Ramos (cell line): ENCODE measurements around the gene PTPMT1.
"Not testable (repeated sequence)": the region's sequence is repeated elsewhere in the genome, so short reads cannot be mapped to it uniquely, and the experiment has no call there.

Experiments used
- in situ Hi-C: fragments of 300-500 bp; cut with MboI; formaldehyde crosslinking; loops from one replicate; pipeline ENCODE4 v1.14.3; 2022; ENCODE audit warnings: low sequenced_read_pairs; ENCODE audit not compliant: unreplicated experiment

The PTPMT1 gene, protein sequence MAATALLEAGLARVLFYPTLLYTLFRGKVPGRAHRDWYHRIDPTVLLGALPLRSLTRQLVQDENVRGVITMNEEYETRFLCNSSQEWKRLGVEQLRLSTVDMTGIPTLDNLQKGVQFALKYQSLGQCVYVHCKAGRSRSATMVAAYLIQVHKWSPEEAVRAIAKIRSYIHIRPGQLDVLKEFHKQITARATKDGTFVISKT

DNA sequence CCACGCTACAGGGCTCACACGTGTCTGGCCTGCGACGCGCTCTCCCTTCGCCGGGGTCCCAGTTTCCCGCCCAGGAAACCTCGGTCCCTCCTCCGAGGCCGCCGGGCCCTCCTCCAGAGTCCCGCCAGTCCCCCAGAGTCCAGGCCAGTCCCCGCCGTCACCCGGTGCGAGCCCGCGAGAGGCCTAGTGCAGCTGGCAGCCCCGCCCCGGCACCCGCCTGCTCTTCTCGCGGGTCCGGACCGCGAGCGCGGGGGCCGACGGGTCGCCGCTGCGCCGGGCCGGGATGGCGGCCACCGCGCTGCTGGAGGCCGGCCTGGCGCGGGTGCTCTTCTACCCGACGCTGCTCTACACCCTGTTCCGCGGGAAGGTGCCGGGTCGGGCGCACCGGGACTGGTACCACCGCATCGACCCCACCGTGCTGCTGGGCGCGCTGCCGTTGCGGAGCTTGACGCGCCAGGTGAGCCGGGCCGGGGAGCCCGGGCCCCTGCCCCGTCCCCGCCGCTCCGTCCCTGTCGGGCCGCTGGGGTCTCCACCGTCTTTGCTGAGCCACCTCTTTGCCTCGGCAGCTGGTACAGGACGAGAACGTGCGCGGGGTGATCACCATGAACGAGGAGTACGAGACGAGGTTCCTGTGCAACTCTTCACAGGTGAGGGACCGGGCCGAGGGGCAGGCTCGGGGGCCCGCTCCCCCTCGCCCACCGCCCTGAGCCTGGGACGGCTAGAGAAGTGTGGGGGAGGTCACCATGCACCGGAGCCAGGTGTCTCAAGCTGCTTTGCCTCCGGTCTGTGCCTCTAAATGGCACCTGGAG is at the start of gene PTPMT1:
TSS of gene PTPMT1 (plus strand) at position 260 of the 809 bp plus-strand sequence. CDS start at position 284, 24 bp downstream.
- in situ Hi-C loops, result no loop called here

DNA sequence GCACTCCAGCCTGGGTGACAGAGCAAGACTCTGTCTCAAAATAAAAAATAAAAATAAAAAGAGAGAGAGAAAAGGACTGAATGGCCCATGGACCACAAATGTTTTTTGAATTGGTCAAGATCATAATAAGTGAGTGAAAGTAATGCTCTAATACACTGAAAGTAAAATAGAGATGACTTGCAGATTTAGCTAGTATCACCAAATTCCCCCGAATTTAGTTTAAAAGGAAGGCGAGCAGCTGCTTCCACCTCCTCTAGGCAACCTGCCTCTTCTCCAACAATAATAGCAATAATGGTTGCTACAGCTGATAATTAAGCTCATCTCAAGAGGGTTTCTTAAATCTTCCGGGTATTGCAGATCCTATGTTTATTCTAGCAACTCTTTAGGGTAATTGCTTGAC is 49.2 kb upstream of the PTPMT1 start:
- in situ Hi-C loops, result no loop called here

DNA sequence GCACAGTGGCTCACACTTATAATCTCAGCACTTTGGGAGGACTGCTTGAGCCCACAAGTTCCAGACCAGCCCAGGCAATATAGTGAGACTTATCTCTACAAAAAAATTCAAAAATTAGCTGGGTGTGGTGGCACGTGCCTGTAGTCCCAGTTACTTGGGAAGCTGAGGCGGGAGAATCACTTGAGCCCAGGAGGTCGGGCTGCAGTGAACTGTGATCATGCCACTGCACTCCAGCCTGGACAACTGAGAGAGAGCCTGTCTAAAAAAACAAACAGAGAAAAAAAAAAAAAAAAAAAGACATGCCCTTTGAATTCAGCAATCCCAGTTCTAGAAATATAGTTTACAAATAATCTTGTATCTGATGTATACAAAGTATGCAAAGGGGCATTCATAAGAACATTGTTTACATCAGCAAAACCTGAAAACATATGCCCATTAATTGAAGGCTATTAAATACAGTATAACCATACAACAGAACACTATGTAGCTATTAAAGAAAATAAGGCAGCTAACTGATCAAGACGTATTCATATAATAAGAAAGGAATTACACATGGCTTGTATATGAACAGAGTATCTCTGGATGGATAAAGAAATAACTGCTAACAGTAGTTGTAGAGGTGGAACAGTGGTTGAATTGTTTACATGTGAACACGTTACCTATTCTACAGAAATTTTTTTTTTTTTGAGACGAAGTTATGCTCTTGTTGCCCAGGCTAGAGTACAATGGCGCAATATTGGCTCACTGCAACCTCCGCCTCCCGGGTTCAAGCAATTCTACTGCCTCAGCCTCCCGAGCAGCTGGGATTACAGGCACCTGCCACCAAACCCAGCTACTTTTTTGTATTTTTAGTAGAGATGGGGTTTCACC is 48.2 kb upstream of the PTPMT1 start:
- in situ Hi-C loops, result no loop called here

DNA sequence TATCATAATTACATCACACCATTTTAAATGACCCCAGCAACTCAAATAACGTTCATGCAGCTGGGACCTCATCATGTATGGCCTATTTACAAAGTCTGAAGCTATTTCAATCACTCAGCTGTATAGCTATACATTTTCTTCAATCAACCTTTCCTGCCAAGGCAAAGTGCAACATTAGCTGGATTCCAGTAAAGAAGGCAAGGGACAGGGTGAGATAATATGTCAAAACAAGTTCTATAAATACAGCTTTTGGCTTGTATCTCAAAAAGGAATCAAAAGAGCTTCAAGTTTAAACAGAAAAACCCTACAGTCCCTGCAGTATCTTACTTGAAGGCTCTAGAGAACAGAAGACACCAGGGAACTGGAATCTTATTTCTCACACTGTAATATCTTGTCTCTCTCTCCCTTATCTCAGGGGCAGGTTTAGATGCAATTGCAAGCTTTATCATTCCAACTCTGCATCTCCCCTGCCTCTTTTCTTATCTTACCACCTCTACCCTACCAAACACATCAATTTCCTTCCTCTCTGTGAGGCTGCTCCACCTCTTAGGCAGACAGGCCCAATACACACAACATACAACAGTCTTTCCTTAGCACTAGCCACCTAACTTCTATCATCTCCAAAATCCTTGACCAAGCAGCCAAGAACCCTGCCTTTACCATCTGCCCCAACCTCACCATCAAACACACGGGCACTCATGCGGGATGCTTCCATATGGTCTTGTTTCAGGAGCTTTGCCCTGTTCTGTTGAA is 47.0 kb upstream of the PTPMT1 start:
- in situ Hi-C loops, result no loop called here

DNA sequence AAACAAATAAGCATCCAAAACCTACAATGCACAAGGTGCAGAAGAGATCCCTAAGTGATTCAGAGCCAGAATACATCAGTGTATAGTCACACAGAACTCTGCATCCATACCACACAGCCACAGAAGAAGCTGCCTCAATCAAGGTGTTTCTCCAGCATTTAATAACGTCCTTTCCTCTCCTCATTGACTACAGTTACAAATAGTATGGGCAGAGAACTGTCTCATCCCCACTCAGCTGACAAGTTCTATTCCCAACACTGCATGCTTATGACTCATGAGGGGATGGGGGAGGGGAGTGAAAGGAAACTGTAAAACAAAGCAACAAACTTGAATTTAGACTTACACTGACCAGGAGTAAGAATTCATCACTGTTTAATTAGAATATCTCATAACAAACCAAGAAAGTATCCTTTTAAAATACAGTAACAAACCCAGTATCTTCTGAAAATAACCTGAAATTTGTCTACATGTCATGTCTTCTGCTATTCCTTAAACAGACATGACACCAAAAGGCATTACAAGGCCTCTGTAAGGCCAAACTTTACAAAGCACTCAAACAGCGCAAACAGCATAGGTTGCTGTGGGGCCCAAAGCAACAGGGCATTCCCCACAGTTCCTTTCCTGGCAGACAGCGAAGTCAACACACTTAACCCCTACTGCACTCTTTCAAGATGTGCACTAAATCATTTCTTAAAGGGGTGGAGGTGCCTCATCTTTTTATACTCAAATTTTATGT is 41.7 kb upstream of the PTPMT1 start:
- in situ Hi-C loops, result no loop called here

DNA sequence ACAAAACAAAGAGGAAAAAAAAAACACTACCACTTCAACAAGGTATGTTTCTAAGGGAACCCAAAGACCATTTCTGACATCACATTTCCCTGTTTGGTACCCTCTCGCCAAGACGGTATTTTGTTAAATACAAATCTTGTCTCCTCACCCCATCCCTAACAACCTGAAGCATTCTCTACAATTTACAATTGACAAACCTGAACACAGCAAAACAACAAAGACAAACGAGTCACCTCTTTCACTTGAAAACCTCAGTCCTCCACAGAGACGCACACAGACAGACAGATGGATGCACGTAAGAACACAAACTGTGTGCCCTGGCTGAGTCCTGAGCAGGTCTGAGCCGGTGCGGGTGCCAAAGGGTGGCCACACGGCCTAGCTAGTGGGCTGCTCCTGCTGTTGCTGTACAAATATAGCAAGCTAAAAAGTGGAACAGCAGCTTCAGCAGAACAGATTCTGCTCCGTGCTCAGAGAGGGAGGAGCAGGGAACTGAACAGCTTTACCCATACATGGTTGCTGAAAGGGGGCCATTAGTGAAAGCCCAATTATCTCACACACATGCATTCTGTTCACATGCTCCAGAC is 41.0 kb upstream of the PTPMT1 start:
- in situ Hi-C loops, result no loop called here

DNA sequence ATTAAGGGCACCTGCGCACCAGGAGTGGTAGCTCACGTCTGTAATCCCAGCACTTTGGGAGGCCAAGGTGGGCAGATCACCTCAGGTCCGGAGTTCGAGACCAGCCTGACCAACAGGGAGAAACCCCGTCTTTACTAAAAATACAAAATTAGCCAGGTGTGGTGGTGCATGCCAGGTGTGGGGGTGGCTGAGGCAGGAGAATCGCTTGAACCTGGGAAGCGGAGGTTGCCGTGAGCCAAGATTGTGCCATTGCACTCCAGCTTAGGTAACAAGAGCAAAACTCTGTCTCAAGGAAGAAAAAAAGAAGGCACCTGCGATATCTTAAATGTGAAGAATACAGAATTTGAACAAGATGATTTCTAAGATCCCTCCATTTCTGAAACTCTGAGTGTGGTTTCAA is 39.4 kb upstream of the PTPMT1 start:
- in situ Hi-C loops, result not testable (repeated sequence)

DNA sequence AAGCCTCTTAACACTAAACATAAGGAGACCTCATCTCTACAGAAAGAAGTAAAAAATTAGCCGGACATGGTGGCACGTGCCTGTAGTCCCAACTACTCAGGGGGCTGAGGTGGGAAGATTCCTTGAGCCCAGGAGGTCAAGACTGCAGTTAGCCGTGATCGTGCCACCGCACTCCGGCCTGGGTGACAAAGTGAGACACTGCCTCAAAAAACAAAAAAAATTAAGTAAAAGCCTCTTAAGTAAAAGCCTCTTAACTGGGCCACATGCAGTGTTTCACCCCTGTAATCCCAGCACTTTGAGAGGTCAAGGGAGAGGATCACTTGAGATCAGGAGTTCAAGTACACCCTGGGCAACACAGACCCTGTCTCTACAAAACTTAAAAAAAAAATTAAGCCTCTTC is 38.2 kb upstream of the PTPMT1 start:
- in situ Hi-C loops, result no loop called here

DNA sequence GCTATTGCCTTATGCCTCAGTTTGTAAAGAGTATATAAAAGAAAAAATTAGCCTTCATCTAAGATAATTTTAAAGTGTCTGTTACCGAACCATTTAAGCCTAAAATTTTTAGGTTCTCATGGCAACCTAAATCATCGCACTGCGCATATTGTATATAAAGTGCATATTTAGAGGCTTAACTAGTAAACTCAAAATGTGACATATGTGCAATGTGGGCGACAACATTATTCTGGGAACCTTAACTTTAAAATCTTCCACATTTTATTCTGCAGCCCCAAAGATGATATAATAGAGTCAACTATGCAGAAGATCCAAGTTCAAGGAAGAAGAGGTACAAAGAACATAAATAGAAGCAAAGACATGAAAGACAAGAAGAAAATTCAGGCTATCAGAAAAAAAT is 35.4 kb upstream of the PTPMT1 start:
- in situ Hi-C loops, result no loop called here

DNA sequence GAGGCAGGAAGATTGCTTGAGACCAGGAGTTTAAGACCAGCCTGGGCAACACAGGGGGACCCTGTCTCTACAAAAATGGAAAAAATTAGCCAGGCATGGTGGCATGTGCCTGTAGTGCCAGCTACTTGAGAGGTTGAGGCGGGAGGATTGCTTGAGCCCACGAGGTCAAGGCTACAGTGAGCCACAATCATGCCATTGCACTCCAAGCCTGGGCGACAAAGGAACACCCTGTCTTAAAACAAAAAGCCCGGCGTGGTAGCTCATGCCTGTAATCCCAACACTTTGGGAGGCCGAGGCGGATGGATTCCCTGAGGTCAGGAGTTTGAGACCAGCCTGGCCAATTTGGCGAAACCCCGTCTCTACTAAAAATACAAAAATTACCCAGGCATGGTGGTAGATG is 34.7 kb upstream of the PTPMT1 start:
- in situ Hi-C loops, result not testable (repeated sequence)

DNA sequence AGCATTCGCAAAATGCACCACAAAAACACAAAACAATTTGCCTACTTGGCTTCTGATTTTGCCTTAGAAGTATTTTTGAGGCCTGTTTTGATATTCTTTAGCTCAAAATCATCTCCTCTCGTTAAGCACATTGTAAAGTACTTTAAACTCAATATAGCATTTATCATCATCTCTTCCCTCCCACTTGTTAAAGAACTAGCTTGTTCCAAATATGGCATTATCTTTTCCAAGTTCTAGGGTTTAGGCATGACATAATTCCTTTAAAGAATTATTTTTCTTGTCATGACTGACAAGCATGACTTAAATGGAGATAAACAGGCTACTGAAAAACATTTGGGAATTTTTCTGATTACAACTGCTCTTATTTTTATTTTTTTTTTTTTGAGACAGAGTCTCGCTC is 33.7 kb upstream of the PTPMT1 start:
- in situ Hi-C loops, result no loop called here

DNA sequence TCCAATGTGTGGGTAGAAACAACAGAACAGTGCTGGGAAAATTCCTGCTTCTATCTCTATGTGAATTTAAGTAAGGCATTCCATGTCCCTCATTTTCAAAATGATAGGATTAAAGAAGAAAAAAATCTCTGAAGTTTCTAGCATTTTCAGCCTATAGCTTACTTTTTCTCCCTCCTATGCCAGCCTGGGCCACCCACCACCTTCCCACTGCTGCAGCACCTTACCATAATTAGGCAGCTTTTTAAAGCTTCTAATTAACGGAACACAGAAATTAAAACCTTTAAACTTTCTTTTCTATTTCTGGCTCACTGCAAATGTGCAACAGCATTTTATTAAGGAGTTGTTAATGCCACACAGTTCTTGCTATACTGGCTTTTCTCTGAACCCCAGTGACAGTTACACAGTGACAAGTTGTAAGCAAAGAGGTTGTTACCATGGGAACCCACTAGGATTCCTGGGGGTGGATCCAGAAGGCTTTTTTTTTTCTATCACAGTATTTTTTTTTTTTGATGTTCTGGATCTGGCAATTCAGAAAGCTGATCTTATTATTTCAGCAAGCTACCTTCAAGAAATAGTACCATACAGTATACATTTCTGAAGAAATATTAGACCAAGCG is 32.7 kb upstream of the PTPMT1 start:
- in situ Hi-C loops, result no loop called here

DNA sequence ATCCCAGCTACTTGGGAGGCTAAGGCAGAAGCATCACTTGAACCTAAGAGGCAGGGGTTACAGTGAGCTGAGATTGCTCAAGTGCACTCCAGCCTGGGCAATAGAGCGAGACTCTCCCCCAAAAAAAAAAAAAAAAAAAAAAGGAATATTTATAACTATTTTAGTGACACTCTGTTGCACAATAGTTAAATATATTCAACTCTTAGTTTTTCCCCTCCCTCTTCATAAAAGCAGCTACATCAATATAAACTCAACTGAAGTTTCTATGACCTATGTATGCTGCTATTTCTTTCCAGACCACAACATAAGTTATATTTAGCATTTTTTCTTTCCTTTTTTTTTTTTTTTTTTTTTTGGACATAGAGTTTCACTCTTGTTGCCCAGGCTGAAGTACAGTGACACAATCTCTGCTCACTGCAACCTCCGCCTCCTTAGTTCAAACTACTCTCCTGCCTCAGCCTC is 31.7 kb upstream of the PTPMT1 start:
- in situ Hi-C loops, result no loop called here

DNA sequence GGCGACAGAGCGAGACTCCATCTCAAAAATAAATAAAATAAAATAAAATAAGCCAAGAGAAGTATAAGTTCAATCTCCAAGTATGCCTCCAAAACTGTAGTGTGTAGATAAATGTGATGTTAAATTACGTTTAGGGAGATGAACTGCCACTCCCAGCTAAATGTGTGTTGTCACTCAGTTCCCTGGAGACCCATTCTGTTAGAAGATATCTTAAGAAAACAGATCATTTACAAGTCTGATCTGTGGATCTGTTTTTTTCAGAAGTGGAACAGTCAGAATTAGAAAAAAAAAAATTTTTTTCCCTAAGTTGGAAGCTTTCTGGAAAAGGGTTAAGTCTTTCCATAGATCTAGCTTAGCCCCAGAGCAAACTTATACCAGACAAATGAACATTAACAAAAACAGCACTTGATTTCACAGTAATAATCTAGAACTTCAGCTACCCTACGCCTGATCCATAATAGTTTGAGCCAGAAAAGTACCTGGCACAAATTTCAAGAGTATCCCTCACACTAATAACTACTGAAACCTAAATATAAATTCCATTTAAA is 30.6 kb upstream of the PTPMT1 start:
- in situ Hi-C loops, result no loop called here

DNA sequence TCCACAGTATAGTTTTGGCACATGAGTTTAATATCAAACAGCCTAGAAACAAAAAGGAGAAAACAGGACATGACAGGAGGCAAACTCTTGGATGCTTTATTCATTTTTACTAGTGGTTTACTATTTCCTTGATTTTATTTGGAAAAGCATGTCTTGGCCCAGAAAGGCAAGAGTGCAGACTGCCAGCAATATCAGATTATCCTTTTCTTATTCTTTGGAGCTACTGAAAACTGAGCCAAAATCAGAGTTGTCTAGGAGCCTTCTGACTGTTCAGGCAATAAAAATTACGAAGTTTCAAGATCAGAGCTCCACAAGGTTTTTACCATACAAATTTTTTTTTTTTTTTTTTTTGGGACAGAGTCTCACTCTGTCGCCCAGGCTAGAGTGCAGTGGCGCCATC is 28.5 kb upstream of the PTPMT1 start:
- in situ Hi-C loops, result no loop called here

DNA sequence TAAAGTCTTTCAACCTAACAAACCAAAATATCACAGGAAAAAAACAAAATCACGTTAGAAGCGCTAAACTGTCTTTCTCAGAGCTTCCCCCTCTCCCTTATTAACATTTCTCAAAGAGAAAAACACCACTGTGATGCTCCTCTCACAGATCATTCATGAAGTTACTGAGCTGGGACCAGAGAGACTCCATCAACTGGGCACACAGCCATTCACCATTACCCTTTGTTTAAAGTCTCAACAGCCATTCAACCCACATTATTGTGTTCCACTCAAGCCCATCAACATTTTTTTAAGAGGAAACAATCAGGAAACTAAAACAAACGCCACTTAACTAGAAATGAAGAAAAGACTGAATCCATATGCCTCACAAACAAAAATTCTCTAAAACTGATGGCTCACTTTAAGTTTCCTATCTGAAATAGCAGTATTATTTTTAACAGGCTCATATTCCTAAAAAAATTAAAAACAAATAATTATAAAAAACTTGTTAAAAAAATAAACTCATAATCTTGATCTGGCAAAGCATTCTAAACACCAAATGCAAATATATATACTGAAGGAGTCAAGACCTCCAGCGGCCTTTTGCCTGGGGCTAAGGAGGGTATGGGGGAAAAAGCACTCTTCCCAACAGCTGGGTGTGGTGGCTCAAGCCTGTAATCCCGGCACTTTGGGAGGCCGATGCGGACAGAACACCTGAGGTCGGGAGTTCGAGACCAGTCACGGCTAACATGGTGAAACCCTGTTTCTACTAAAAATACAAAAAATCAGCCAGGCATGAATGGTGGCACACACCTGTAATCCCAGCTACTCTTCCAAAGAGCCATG is 26.4 kb upstream of the PTPMT1 start:
- in situ Hi-C loops, result no loop called here

DNA sequence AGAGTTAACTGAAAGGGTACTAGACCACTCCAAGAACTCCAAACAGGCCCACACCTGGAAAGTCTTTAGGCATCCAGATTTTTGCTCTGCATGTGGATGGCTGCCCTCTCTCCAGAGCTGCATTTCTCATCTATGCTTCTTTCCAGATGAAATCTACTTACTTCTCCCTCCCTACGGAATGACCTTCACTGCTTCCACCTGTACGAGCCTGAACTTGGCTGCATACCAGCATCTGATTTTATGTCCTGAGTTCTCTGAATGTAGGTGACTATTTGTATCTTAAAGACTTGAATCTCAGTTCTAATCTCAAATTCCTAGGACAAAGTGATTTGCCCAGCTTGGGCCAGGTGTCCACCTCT is 25.7 kb upstream of the PTPMT1 start:
- in situ Hi-C loops, result no loop called here

DNA sequence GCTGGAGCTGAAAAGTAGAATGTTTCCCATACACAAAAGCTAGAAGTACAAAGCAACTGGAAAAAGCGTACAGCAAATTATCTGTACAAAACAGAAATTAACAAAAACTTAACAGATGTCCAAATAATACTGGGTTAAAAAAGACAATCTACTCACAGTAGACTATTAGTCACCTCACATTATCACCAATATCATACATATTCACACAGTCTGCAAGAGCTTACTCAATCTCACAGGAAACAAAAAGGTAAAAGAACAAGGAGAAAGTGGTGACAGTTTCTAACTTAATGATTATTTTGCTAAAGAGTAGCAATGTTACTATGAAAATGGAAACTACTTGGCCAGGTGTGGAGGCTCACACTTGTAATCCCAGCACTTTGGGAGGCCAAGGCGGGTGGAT is 24.3 kb upstream of the PTPMT1 start:
- in situ Hi-C loops, result no loop called here
